NCI-H1694 (cell line): ENCODE results near the gene POMP.
"Not testable (repeated sequence)": the region's sequence is repeated elsewhere in the genome, so short reads cannot be mapped to it uniquely, and the experiment has no call there.

Experiments used
- DNase-seq: peaks from one replicate; lab custom pipeline; 2025; lab: John Stamatoyannopoulos, UW

Gene POMP

DNA sequence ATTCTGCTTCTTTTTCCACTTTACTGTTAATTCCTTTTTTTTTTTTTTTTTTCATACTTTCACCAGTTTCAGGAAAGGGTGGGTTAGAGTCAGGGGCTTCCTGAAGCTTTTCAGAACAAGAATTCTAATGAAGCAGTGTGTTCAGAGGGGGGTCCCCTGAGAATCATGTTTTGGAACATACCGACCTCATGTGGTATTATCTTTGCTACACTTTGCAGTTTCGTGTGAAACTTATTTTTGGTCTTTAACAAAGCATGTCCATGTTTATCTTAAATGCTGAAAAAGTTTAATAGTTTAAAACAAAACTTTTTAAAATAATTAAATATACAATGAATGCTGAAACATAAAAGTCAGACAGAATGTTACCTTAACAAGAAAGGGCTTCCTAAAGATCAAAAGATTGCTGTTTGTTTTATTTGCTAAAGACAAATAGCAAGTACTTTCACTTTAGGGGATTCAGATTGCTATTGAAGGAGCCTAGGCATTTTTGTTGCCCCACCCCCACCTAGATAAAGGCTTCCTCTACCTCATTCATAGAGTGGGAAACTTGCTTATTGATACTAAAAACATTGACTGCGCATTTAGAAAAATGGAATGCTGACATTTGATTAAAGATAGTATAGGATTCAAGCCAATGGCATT, 21.1 kb upstream of the POMP start:
- no peak for DNase-seq

DNA sequence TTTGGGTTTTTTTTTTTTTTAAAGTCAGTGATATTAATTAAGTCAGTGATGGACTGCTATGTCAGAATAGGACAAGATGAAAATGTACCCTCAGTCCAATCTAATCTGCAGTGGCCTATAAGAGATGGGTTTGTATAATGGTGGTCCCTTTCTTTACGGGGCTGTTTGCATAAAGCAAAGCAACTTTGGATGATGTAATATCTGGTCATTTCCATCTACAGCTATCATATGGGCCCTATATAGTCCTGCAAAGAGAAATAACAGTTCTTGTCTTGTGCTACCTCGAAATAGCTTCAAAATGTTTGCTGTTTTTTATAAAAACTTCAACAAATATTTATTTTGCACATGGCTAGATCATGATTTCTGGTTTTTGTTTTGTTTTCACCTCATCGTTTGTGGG, 20.2 kb upstream of the POMP start:
- no peak for DNase-seq

GRCh38 chr13:28640861-28641599, 17.9 kb upstream of the POMP start:
- no peak for DNase-seq

DNA sequence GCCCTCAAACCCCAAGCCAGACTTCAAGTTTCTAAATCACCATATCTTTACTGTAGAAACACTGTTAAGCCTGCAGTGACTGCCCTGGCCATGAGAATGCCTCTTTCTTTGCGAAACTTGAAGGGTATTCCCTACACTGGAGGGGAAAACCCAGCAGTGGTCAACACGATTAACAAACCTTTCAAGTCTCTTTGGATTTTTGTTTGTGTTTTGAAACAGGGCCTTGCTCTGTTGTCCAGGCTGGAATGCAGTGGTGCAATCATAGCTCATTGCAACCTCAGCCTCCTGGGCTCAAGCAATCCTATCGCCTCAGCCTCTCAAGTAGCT, 17.4 kb upstream of the POMP start:
- no peak for DNase-seq

GRCh38 chr13:28650284-28650683, 8.6 kb upstream of the POMP start:
- no peak for DNase-seq

- no peak for DNase-seq
Measured at GRCh38 chr13:28651810-28652401, 7.0 kb upstream of the POMP start.

DNA sequence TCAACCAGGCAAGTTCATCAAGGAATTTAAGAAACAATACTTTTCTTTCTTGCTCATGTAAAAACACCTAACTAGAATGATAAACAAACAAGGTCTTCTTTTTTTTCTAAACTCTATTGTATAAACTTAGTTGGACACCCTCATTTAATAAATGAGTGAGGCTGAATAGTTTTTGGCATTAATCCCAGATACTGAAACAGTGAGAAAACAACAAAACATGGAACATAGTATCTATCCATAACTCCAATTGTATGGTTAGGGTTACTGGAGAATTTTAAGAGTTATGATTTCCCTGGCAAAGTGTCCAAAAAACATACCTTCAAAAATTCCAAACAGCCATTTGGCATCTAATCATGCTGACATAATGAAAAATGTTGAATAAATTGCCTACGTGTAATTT, 5.8 kb upstream of the POMP start:
- no peak for DNase-seq

GRCh38 chr13:28654276-28654675, 4.7 kb upstream of the POMP start:
- DNase-seq, result no peak

- no peak for DNase-seq
Measured at GRCh38 chr13:28655561-28655960, 3.4 kb upstream of the POMP start.

GRCh38 chr13:28657784-28658538, 969 bp upstream of the POMP start:
- no peak for DNase-seq

- DNase-seq, result no peak
Measured at GRCh38 chr13:28658539-28658795, 463 bp upstream of the POMP start.

GRCh38 chr13:28659621-28659970, 666 bp downstream of the POMP start:
- DNase-seq, result no peak

- no peak for DNase-seq
Measured at GRCh38 chr13:28666897-28667488, 8.1 kb downstream of the POMP start.

DNA sequence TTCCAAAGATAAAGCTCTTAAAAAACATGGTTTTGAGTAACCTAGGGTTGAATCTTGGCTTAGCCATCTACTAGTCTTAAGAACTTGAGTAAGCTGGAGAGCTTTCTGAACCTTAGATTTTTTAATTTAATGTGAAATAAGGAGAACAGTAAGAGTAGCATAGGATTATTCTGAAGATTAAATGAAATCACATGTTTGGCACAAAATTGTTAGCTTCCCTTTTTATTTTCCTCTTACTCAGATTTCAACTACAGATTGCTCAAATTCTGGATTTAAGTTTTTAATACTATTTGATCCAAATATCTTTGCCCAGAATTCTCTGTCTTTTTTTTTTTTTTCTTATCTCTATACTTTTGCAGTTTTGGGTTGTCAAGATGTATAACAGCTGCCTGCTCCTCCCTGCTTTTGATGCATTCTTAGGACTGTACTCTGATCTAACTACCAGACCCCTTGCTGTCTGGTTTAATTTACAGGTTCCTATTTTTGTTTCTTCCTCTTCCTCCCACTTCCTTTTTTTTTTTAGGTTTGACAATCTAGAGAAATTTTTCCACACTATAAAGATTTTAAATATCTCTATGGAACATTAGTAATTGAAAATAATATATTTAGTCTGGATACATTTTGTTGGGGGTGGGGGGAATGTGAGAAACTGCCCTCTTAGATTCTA, 12.3 kb downstream of the POMP start:
- no peak for DNase-seq

DNA sequence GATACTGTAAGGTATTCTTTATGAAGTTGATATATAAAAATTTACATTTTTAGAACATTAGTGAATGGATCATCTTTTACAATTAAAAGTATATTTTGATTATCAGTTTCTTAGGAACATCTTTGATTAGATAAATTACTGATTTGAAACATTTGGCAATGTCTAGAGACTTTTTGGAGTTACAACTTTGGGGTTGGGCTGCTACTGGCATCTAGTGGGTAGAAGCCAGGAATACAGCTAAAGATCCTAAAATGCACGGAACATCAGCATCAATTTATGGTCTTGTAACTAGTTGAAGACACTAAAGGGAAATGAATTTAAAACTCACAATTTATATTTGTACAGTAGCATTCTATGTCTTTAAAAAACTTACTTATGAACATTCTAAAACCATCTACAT, 19.9 kb downstream of the POMP start:
- no peak for DNase-seq

DNA sequence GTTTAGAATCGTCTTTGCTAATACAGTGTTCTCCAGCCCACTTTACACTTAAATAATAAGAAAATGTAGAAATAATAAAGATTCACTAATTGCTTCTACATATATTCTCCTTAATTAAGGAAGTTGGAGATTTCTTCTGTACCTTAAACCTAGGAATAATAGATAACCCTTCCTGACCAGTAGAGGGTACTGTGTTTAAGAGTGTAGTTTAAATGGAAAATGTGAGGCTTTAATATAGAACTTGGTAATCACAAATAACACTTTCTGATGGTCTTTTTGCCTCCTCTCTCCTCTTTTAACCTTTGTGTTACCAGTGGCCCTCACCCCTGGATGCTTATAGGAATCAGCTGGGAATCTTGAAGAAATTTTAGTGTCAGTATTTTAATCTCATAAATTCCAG, 20.7 kb downstream of the POMP start:
- DNase-seq, result no peak

GRCh38 chr13:28680541-28680940, 21.6 kb downstream of the POMP start:
- no peak for DNase-seq

DNA sequence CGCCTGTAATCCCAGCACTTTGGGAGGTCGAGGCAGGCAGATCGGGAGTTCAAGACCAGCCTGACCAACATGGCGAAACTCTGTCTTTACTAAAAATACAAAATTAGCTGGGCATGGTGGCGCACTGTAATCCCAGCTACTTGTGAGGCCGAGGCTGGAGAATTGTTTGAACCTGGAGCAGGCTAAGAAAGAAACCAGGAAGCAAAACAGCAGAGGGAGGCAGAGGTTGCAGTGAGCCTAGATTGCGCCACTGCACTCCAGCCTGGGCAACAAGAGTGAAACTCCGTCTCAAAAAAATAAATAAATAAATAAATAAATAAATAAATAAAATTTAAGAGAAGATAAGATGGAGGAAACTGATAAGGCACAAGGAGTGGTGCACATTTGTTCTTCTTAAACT, 24.2 kb downstream of the POMP start:
- DNase-seq, result not testable (repeated sequence)

DNA sequence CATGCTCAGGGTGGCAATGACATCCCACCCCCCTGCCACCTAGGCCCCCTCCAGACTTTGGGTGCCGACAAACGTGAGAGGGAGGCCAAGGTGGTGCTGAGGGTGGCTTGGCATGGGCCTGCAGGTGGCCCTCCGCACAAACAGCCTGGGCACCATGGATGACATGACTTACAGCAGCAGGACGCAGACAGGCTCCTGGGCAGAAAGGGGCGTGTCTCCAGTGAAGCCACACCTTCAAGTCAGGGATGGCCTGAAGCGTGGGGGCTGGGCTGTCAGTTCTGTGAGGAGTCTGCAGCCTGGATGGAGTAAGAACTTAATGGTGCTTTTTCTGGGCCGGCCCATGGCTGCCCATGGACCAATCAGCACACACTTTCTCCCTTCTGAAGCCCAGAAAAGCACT, 25.3 kb downstream of the POMP start:
- no peak for DNase-seq

DNA sequence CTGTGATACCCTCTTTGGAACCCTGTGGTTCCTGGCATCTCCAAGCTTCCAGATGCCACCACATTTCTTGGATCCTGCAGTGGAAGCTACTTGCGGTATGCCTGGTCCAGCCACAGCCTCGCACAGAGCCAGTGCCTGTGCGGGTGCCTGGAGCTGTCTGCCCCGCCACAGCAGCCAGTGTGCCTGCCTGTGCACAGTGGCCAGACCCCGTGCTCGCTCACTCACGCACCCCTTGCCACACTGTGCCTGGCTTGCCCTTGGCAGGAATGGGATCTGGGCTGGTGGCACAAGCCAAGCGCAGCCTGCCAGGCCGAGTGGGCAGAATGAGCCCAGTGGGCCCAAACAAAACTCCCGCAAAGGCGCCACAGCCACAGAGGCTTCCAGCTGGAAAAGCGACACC, 26.2 kb downstream of the POMP start:
- no peak for DNase-seq

- no peak for DNase-seq
Measured at GRCh38 chr13:28685892-28686291, 27.0 kb downstream of the POMP start.
